ENCODE results near the gene SRPK1. TPM values are rescaled to one million over a fixed set of nuclear protein-coding genes. Genes with fewer than 3 reads are reported as not detected.

SRPK1 gene
- total RNA-seq: 30.2 and 51.6 TPM in 2 replicates

GRCh38 chr6:35920793-35921732 is at the start of gene SRPK1:
TSS of gene SRPK1 (minus strand) at chr6:35921098. CDS start at chr6:35921056, 42 bp downstream.

GRCh38 chr6:35804996-35805736 is 115.7 kb downstream of the SRPK1 start, which contains the start of gene LHFPL5:
TSS of gene LHFPL5 (plus strand) at chr6:35805352. CDS start at chr6:35805671, 319 bp downstream.

Other genes with a start within 250 kb of the SRPK1 start
- gene FKBP5, start 232.2 kb downstream of the SRPK1 start, total RNA-seq: 57.1 and 58.2 TPM in 2 replicates
- gene ARMC12, start 184.1 kb downstream of the SRPK1 start, total RNA-seq: 0.26 and 0.43 TPM in 2 replicates
- gene CLPSL2, start 144.5 kb downstream of the SRPK1 start, total RNA-seq: not detected in 2 replicates
- not detected in 2 replicates for gene CLPSL1, start 140.1 kb downstream of the SRPK1 start, total RNA-seq
- gene CLPS, start 123.8 kb downstream of the SRPK1 start, total RNA-seq: not detected in 2 replicates
- not detected in 2 replicates for gene LHFPL5, start 115.7 kb downstream of the SRPK1 start, total RNA-seq
- not detected in 2 replicates for gene SLC26A8, start 103.5 kb upstream of the SRPK1 start, total RNA-seq
- gene MAPK14, start 106.7 kb upstream of the SRPK1 start, total RNA-seq: 38.4 and 40.1 TPM in 2 replicates
- gene MAPK13, start 209.4 kb upstream of the SRPK1 start, total RNA-seq: 3.4 and 5.5 TPM in 2 replicates